A549 (cell line): ENCODE data around the gene CFL2.

Experiments used
- CBX8 ChIP-seq: fragments of 200-600 bp; sonication (generic); IDR thresholded peaks from 2 replicates; pipeline ENCODE4 v1.6.1; 2016
- CEBPB ChIP-seq, 2 experiments: fragments of >200 bp in 1 of 2; sonication (Bioruptor Twin) in 1 of 2; formaldehyde crosslinking in 1 of 2; IDR thresholded peaks; 2 replicates each; pipeline ENCODE4 v1.6.1; 2012 to 2016
- EHF ChIP-seq: fragments of 250-450 bp; sonication (Bioruptor Pico); IDR thresholded peaks from 2 replicates; pipeline ENCODE4 v1.5.0; 2020; ENCODE audit warnings: mild to moderate bottlenecking
- HOXB5 ChIP-seq: fragments of 250-450 bp; sonication (Bioruptor Pico); IDR thresholded peaks from 2 replicates; pipeline ENCODE4 v1.5.0; 2020; ENCODE audit warnings: mild to moderate bottlenecking, moderate library complexity
- MYC ChIP-seq: IDR thresholded peaks from 2 replicates; pipeline ENCODE4 v1.6.1; 2012; ENCODE audit warnings: mild to moderate bottlenecking, inconsistent platforms, low read length, improper control_type of control experiment, borderline replicate concordance
- PHF8 ChIP-seq: fragments of 200-600 bp; sonication (generic); IDR thresholded peaks from 2 replicates; pipeline ENCODE4 v1.6.1; 2016; ENCODE audit warnings: low read depth, mild to moderate bottlenecking, antibody characterized with exemption, moderate library complexity, borderline replicate concordance
- POLR2A ChIP-seq: IDR thresholded peaks from 2 replicates; pipeline ENCODE4 v1.6.1; 2012; ENCODE audit warnings: mild to moderate bottlenecking, low read length
- RAD21 ChIP-seq, 2 experiments: fragments of >200 bp in 1 of 2; sonication (Bioruptor Twin) in 1 of 2; formaldehyde crosslinking in 1 of 2; IDR thresholded peaks in 1 of 2; conservative IDR thresholded peaks in 1 of 2; 2 replicates in 1 of 2; 3 replicates in 1 of 2; pipeline ENCODE4 v1.6.1; 2012 to 2018; ENCODE audit warnings: inconsistent platforms in 1 of 2
- RFX5 ChIP-seq: fragments of 450-650 bp; IDR thresholded peaks from 2 replicates; pipeline ENCODE4 v1.7.1; 2014; ENCODE audit warnings: antibody characterized with exemption, mild to moderate bottlenecking, moderate library complexity
- RNF2 ChIP-seq: fragments of 200-600 bp; sonication (generic); IDR thresholded peaks from 2 replicates; pipeline ENCODE4 v1.6.1; 2016; ENCODE audit warnings: low read depth, mild to moderate bottlenecking, antibody characterized with exemption, moderate library complexity, borderline replicate concordance
- SMC3 ChIP-seq: fragments of >200 bp; sonication (Bioruptor Twin); formaldehyde crosslinking; IDR thresholded peaks from 3 replicates; pipeline ENCODE4 v1.6.1; 2018; ENCODE audit warnings: inconsistent platforms
- TF ChIP-seq, protein P1 (sequence below): fragments of 450-650 bp; IDR thresholded peaks from 2 replicates; pipeline ENCODE4 v1.6.1; 2014; ENCODE audit warnings: antibody characterized with exemption
- TF ChIP-seq, protein P2 (sequence below): fragments of >200 bp; sonication (Bioruptor Twin); formaldehyde crosslinking; IDR thresholded peaks from 3 replicates; pipeline ENCODE4 v1.5.1; 2016
- TF ChIP-seq, protein P3 (sequence below): fragments of 200-600 bp; sonication (generic); IDR thresholded peaks from 2 replicates; pipeline ENCODE4 v1.6.1; 2016; ENCODE audit warnings: antibody characterized with exemption, mild to moderate bottlenecking, moderate library complexity

DNA sequence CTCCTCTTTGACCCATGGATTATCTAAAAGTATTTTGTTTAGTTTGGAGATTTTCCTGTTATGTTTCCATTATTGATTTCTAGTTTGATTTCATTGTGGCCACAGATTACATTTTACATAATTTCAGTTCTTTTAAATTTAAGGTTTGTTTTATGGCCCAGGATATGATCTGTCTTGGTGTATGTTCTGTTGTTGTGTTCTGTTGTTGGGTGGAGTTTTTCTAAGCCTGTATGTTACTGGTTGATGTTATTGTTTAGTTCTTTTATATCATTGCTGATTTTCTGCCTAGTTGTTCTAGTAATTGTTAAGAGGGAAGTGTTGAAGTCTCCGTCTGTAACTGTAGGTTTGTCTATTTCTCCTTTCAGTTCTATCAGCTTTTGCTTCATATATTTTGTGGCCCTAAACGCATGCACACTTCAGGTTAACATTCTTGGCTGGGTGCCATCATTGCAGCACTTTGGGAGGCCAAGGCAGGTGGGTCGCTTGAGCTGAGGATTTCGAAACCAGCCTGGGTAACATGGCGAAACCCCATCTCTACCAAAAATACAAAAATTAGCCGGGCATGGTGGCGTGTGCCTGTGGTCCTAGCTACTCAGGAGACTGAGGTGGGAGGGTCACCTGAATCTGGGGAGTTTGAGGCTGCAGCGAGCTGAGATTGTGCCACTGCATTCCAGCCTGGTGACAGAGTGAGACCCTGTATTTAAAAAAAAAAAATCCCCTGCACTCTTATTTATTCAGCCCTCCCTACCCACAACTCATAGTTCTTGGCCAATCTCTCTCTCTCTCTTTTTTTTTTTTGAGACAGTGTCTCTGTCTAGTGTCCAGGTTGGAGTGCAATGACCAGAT is 28.1 kb upstream of the CFL2 start:
- TF ChIP-seq, protein P1, sequence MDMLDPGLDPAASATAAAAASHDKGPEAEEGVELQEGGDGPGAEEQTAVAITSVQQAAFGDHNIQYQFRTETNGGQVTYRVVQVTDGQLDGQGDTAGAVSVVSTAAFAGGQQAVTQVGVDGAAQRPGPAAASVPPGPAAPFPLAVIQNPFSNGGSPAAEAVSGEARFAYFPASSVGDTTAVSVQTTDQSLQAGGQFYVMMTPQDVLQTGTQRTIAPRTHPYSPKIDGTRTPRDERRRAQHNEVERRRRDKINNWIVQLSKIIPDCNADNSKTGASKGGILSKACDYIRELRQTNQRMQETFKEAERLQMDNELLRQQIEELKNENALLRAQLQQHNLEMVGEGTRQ: no peak
- no peak for TF ChIP-seq SMC3
- TF ChIP-seq HOXB5 (CRISPR knock-in tag): no peak
- no peak for TF ChIP-seq CEBPB (IDR thresholded peaks at IDR 0.05)
- no peak for TF ChIP-seq POLR2A
- TF ChIP-seq, protein P2, sequence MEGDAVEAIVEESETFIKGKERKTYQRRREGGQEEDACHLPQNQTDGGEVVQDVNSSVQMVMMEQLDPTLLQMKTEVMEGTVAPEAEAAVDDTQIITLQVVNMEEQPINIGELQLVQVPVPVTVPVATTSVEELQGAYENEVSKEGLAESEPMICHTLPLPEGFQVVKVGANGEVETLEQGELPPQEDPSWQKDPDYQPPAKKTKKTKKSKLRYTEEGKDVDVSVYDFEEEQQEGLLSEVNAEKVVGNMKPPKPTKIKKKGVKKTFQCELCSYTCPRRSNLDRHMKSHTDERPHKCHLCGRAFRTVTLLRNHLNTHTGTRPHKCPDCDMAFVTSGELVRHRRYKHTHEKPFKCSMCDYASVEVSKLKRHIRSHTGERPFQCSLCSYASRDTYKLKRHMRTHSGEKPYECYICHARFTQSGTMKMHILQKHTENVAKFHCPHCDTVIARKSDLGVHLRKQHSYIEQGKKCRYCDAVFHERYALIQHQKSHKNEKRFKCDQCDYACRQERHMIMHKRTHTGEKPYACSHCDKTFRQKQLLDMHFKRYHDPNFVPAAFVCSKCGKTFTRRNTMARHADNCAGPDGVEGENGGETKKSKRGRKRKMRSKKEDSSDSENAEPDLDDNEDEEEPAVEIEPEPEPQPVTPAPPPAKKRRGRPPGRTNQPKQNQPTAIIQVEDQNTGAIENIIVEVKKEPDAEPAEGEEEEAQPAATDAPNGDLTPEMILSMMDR: no peak
- TF ChIP-seq RNF2: no peak
- TF ChIP-seq EHF: no peak
- TF ChIP-seq PHF8: no peak
- no peak for TF ChIP-seq RFX5
- no peak for TF ChIP-seq RAD21 (conservative IDR thresholded peaks at IDR 0.05 in 1 of 2, IDR thresholded peaks at IDR 0.05 in 1 of 2)
- no peak for TF ChIP-seq CBX8
- TF ChIP-seq MYC: no peak
- TF ChIP-seq, protein P3, sequence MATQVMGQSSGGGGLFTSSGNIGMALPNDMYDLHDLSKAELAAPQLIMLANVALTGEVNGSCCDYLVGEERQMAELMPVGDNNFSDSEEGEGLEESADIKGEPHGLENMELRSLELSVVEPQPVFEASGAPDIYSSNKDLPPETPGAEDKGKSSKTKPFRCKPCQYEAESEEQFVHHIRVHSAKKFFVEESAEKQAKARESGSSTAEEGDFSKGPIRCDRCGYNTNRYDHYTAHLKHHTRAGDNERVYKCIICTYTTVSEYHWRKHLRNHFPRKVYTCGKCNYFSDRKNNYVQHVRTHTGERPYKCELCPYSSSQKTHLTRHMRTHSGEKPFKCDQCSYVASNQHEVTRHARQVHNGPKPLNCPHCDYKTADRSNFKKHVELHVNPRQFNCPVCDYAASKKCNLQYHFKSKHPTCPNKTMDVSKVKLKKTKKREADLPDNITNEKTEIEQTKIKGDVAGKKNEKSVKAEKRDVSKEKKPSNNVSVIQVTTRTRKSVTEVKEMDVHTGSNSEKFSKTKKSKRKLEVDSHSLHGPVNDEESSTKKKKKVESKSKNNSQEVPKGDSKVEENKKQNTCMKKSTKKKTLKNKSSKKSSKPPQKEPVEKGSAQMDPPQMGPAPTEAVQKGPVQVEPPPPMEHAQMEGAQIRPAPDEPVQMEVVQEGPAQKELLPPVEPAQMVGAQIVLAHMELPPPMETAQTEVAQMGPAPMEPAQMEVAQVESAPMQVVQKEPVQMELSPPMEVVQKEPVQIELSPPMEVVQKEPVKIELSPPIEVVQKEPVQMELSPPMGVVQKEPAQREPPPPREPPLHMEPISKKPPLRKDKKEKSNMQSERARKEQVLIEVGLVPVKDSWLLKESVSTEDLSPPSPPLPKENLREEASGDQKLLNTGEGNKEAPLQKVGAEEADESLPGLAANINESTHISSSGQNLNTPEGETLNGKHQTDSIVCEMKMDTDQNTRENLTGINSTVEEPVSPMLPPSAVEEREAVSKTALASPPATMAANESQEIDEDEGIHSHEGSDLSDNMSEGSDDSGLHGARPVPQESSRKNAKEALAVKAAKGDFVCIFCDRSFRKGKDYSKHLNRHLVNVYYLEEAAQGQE: no peak
